Amniotic stem cell (primary cell): ENCODE data around the gene SOS1.
A peak's percentile ranks its signal among the peaks of the same experiment; 100 is the strongest.

Source experiments
- DNase-seq: peaks from one replicate; lab custom pipeline; 2025; lab: John Stamatoyannopoulos, UW

Gene SOS1

DNA sequence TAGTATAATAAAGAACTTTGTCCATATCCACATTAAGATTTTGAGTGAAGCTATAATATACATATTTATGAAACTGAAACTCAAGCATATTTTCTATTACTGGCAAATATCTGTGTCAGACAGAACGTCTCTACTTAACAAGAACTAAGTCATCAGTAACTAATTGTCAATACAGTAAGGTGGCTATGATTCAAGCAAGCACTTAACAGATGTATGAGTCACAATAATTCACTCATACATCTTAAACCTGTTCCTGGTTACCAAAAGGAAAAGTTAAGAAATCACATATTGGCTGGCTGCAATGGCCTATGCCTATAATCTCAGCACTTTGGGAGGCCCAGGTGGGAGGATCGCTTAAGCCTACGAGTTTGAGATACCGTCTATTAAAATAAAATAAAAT is 96.0 kb downstream of the SOS1 start:
- no peak for DNase-seq

DNA sequence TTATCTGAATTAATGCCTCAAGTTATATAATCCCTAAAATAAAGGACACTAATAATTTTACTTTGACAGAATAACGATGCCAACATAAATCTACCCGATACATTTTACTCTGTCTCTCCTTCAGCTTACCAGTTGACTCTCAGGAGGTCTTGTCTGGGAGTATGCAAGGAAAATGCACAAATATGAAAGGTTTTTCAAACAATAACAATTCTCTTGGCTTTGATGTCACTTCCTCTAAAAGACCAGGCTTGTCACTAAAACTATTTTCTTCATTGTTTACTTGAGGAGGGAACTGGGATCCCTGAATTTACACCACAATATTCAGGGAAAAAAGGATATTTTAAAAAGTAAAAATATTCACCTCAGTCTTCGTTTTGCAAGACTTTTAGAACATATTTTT is 97.2 kb downstream of the SOS1 start:
- no peak for DNase-seq

DNA sequence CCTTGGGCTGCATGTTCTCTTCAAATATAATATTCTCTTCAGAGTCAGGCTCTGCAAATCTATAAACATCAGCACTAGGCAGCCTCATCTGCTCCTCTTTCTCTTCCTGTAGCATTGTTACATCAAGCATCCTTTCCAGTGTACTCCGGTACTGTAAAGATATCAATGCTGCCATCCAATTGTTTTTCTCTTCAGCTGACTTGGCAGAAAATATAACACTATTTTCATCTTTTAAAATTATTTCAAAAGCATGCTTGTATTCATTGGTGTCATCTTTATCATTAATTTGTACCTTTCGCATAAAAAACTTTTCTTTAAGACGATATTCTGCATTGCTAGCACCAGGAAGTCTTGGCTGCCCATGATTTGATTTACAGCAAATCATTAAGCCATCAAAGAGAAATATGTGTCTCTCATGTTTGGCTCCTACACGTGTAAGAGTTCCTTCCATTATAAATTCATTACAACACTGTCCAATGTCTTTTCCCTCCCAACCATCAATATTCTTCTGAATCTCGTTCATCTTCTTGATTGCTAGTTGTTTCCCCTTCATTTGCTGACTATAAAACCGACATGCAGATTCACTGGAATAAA is 98.1 kb downstream of the SOS1 start:
- DNase-seq = no peak

DNA sequence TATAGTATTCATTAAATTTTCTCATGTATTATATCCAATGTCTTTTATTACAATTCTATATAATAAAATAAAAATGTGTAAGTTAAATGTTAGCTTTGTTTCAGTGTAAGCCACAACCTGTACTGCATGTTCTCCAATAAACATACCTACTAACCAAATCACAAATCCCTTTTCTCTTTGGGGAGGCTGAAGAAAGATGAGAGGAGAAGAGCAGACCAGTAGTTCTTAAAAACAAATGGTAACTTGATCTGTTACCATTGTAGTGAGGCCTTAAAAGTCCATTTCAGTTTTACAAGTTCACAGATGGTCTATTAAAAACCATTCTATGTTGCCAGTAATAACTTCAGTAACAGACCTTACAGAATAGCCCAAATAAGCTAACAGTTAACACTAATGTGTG is 100.5 kb downstream of the SOS1 start:
- DNase-seq = no peak

DNA sequence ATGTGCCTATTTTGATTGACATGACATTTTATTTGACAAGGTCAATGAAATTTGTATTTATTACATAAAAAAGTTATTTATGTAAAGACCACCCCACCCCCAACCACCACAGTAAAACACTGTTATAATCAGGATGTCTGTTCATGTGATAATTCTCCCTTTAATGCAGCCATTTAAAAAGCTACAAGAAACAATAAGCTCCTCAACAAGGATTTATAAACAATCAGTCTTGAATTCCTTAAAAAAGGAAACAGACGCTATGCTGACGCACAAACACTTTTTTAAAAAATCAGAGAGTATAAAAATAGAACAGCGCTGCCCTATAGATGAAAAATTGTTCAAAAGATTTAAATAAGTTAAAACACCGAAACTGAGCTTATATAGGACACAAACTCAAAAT is 102.2 kb downstream of the SOS1 start:
- no peak for DNase-seq

DNA sequence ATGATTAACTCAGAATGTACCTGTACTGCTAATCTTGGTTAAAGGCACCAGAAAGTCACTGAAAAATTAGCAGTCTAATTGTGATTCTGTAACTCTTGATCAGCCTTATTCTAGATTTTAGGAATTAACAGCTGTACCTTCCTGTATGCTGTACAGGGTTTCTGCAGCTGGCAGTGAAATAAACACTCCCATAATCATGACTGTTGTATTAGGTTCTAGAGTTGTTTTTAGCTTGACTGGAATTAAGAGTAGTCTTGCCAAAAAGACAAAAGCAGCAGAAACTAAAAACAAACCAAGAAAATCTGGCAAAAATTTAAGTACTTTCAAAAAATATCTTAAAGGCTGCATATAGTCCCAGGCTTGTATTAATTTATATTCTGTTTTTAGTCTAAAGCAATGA is 103.5 kb downstream of the SOS1 start:
- DNase-seq = no peak

DNA sequence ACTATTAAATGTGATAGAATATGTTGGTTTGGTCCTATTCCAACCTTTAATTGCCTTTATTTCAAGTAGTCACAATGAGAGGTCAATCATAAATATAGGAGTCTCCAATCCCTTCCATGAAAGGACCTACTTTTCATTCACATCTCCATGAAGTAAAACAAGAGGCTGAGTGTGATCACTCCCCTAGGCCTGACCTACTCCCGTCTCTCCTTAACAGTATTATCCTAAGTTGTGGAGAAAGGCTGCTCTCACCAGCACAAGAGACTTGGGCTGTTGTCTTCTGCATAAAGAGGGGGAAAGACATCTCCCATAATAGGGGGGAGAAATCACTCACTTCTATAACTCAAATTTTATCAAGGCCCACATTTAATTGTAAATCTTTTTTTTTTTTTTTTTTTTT is 105.4 kb downstream of the SOS1 start:
- DNase-seq = no peak

DNA sequence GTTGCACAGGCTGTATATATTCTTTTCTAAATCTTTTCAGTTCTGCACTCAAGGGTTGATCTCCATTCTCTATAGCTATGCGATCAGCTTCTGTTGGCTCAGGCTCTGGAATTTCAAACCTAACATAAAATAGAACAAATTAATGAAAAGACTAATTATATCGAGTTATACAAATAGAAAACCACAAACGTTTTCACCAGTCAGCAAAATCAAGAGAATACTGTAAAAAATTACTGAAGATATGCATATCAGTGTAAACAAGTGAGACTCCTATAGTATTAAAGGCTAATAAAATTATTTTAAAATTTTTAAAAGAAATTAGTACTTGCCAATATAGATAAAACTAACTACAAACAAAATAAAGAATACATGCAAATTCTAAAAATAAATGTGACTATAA is 107.0 kb downstream of the SOS1 start:
- DNase-seq = no peak

DNA sequence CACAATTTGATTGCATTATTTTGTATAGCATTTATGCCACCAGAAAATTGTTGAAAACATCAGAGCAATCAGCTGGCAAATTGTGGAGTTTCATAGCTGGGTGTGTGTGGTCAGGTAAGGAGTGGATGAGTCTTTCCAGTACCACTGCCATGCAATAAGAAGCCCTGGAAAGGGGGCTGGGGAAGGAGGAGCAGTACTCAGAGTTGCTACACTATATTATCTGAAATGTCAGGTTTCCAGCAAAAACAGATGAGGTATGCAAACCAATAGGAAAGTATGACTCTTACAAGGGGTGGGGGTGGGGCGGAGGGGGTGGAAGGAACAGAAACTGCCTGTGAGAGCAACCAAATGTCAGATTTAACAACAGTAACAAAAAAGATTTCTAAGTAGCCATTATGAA is 112.2 kb downstream of the SOS1 start:
- DNase-seq = no peak

DNA sequence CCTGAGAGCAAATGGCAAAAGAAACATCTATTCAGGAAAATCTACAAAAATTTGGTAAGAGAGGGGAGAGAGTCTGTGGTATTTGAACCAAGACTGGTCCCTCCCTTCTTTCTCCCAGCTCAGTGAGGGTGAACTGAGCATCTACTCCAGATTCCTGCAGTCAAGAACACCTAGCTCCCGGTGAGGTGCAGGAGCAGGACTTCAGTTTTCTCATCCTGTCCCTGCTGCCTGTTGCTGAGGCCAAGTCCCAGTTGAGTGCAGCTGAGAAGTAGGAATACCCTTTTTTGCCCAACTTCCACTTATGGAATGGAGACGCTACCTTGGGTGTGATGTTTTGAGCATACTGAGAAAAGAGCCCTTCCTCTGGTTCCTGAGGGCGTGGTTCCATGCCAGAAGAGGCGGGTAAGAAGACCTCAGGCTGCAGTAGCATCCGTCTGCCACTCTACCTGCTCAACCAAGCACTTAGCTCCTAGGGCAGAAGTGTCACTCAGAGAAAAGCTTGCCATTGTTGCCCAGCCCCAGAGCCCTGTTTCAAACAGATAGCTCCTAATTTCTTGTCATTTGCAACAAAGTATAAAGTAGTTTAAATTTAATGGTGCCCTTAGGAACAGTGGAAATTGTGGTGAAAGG is 112.9 kb downstream of the SOS1 start:
- no peak for DNase-seq

DNA sequence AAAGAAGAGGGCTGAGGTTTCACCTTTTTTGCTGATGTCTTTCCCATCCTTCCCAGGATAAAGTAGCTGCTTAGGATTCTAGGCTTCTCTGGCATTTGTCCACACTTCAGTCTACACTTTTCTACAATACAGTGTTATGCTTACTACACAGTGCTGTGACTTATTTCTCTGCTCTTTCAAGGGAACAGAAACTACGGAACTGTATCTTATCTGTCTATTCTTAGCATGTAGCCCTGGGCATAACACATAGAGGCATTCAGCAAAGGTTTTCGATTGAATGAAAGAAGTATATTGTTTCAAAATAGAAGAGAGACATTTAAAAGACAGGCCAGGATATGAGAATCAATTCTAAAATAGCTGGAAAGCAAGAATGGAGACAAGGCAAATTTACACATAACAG is 120.3 kb downstream of the SOS1 start:
- no peak for DNase-seq

DNA sequence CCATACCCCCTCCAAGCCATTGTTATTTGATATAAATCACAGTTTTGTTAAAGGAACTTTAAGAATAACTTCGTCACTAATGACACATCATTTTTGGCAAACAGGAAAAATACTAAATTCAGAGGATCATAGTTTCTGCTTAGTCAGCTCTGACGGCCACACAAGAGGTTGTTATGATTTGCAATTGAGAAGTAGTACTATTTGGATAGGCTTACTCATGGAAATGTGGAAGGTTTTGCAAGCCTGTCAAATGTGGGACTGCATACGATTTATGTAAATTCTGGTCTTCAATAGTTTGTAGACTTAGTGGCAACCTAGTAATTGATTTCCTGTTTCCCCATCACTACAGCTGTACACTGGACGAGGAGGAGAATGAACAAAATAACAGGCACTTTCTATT is 123.1 kb downstream of the SOS1 start:
- peak; percentile 92 for DNase-seq

DNA sequence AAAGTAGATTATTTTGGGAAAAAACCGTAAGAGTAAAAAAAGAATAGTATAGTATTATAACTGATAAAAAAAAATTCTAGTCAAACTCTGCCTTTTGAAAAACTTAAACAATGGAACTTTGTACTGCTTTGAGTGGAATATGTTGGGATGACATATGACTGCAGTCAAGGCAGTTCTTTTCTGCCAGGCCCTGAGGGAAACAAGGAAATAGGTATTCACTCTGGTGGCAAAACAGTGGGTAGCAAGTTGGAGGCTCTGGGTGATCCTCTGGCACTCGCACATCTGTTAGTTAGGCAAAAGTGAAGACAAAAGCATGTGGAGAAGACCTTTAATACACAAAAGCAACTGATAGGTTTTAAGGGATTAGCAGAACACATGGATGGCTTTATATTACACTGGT is 129.0 kb downstream of the SOS1 start:
- no peak for DNase-seq

DNA sequence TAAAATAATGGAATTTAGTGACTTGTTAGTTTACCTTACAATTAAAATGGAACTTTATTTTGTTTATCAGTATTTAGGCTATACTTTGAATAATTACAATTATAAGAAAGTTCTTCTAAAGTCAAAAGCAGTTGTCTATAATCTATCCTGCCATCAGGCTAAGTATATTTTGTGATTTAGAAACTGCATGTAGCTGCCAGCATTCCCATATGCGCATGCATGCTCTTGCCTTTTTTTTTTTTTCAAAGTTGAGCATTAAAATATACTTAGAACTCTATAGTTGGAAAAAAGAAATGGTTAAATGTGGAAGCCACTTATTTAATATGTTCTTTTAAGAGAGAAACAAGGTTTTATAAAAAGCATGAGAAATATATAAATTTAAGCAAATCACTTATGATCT is 132.1 kb downstream of the SOS1 start:
- DNase-seq = no peak

DNA sequence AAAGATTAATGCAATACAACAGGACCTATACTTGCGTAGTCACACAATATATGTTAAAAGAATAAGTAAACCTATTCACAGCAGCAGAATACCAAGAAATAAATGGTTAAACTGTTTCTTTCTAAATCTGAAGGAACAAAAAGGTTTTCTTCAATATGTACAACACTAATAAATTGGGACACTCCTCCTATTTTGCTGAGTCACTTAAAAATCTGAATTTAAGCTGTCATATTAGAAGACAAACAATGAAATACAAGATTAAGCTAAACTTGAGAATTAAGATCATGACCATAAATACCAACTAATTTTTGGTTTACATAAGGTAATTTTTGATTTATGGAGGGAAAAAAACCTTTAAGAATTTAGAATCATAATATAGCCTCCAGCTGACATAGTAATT is 138.4 kb downstream of the SOS1 start:
- DNase-seq = no peak

DNA sequence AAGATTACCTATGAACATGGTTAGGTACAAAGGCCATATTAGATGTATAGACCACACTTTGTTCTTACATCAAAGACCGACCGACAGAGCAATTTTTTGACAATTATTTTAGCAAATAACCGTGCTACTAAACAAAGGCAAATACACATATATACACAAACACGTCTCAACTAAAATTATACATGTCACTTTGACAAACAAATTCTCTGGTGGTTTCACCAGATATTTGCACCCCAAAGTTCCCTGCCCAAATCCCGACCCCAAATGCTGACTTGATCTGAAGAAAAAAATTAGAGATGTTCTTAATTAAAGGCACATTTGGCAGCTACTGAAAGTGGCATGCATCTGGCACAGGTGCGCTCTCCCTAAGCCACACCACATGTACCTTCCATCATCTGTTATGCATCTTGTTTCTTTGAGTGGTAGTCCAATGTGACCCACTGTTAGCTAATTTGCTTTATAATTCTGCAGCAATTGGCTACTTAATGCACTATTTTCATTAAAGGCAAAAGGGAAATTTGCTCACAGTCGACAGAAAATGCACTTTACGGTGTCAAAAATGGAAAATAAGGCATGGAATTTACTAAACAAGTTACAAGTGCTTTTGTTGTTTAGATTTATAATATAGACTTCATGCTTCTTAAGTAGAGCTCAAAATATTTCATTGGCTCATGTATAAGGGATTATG is 139.0 kb downstream of the SOS1 start:
- no peak for DNase-seq

DNA sequence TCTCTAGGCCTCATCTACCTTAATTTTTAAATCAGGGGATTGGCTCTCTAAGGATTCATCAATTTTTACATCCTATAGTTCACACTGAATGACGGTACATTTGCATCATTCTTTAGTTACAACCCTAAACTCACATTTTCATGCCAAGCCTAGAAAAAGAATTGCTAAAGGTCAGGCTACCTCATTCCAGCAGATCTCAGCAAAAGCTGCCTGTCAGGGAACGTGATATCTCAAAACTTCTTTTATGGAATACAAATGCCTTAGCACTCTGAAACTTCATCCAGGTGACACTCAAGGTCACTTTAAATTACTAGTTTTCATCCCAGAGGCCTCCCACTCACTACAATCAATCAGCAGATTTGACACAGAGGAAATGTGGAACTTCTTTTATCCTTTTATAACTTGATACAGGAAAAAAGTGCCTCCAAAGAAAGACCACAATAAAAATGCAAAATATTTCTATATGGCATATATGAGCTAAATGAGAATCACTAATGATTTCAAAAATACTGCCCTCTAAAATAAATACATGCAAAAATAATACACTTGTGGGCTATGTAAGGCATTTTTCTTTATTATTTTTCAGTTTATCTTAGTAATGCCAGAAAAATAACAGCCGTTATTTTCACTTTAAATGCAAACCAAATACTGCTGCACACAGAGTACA is 139.7 kb downstream of the SOS1 start:
- no peak for DNase-seq

DNA sequence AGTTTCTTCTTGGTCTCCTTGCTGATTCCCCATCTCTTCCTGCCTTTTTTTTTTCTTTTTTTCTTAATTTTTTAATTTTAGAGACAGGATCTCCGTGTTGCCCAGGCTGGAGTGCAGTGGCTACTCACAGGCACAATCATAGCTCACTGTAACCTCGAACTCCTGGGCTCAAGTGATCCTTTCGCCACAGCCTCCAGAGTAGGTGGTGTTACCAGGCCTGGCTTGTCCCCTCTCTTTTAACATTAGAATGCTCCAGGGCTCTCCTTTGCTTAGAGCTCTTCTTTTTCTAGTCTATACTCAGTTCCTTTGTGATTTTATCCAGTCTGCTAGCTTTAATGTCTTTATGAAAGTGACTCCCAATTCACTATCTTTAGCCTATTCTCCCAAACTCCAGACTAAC is 141.9 kb downstream of the SOS1 start:
- no peak for DNase-seq

DNA sequence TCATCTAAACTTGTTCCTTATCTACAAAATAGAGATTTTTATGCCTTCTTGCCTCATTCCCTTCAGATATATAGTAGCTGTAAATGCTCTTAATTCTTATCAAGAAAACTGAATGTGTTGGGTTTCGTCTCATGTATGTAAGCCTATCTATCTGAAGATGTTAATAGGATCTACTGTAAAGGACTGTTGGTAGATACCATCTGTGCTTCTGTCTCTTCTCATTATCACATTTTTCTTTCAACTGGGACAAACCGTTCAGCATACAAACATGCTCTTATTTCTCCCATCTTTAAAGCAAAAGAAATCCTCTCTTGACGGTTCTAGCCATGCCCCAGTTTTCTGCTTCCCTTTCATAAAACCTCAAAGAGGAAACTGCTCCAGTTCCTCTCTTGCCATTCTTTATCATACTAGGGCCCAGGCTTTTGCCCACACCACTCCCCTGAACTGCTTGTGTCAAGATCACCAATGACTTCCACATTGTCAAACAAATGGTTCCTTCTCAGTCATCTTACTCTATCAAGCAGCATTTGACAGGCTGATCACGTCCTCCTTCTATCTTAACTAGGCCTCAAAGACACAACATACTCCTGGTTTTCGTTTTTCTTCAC is 142.5 kb downstream of the SOS1 start:
- no peak for DNase-seq

DNA sequence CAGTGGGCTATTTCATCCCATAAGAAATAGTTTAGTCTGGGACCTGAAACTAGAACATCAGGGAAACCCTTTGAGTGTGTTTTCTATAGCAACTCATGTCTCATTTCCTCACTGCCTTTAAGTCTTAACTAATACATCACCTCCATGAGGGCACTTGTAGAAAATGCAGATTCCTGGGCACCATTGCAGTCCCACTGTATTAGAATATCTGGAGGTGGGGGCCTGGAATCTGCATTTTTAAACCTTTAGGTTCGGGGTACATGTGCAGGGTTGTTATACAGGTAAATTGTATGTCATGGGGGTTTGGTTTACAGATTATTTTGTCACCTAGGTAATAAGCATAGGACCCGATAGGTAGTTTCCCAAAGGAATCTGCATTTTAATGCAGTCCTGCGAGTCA is 143.8 kb downstream of the SOS1 start:
- no peak for DNase-seq

DNA sequence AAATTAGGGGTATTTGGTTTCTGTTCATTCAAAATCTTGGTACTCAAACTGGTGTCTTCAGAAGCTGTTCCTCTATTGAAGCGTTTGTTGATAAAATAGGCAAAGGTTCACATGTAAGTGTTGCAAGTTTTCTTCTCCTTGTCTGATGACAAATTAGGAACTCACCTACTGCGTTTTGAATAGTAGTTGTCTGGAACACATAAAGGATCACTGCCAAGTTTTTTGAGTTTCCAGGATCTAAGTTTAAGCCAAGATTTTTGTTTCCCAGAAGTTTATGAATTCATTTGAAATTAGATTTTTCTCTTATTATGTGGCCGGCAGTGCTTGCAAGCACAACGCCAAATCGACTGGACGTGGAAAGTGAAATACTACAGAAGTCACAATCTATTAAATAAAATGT is 145.8 kb downstream of the SOS1 start:
- no peak for DNase-seq

DNA sequence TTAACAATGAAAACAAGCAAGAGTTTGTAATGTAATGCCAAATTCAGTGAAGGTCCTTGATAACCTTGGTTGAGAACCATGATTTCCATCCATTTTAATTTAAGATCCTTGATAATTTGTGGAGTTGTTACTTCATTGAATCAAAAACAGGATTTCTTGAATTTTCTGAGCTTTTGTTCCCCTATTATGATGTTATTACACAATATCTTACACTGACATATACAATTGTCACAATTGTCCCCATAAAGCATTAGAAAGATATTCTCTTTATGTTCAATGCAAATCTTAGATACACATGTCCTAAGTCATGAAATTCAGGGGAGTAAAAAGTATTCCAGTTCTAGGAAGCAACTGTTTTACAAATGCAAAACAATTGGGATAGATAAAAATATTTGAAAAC is 147.6 kb downstream of the SOS1 start:
- DNase-seq = no peak

DNA sequence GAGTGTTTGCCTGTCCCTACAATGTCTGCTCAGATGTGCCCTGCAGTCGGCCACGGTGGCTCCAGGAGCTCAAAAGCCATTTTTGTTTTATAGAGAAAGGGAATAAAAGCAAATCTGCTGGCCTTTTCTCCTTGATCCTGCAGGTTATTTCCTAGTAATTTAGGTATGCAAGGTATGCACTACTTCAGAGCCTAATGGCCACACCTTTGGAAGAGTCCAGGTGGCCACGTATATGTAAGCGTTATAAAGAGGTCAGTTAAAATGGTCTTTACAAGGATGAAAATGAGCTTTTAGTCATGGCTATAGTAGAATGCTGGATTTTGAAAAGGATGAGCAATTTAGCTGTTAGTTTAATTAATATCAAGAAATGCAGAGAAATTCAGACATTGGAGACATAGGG is 149.5 kb downstream of the SOS1 start:
- DNase-seq = no peak
